Islet precursor cell (in vitro differentiated cells): ENCODE results near the gene PLEKHA8.
A peak's percentile ranks its signal among the peaks of the same experiment; 100 is the strongest.
"Not testable (repeated sequence)": the region's sequence is repeated elsewhere in the genome, so short reads cannot be mapped to it uniquely, and the experiment has no call there.

Source experiments
- DNase-seq: peaks from one replicate; pipeline ENCODE4 v3.0.0-alpha.2; 2018

The PLEKHA8 gene

GRCh38 chr7:30026229-30027064, 1.8 kb upstream of the PLEKHA8 start, which contains the start of gene FKBP14:
Gene FKBP14 (minus strand): TSS chr7:30026702. CDS start chr7:30026508, 194 bp downstream.
- peak; percentile 99 for DNase-seq

- DNase-seq = no peak
These were observed 1.2 kb upstream of the PLEKHA8 start for GRCh38 chr7:30027065-30027456.

- no peak for DNase-seq
These were observed 434 bp upstream of the PLEKHA8 start for GRCh38 chr7:30027740-30028215.

GRCh38 chr7:30028749-30029635, 780 bp downstream of the PLEKHA8 start:
- peak; percentile 88 for DNase-seq

GRCh38 chr7:30029696-30030095, 1.5 kb downstream of the PLEKHA8 start:
- DNase-seq = no peak

GRCh38 chr7:30032310-30033125, 4.3 kb downstream of the PLEKHA8 start:
- no peak for DNase-seq

- no peak for DNase-seq
These were observed 6.3 kb downstream of the PLEKHA8 start for GRCh38 chr7:30034501-30034900.

- no peak for DNase-seq
These were observed 8.0 kb downstream of the PLEKHA8 start for GRCh38 chr7:30036220-30036619.

- DNase-seq = no peak
These were observed 10.2 kb downstream of the PLEKHA8 start for GRCh38 chr7:30038196-30038980.

GRCh38 chr7:30040938-30041337, 12.7 kb downstream of the PLEKHA8 start:
- DNase-seq = no peak

- DNase-seq = no peak
These were observed 13.5 kb downstream of the PLEKHA8 start for GRCh38 chr7:30041526-30042269.

GRCh38 chr7:30046127-30046770, 18.0 kb downstream of the PLEKHA8 start:
- no peak for DNase-seq

- DNase-seq = no peak
These were observed 18.9 kb downstream of the PLEKHA8 start for GRCh38 chr7:30047124-30047523.

GRCh38 chr7:30048582-30048981, 20.4 kb downstream of the PLEKHA8 start:
- no peak for DNase-seq

GRCh38 chr7:30049173-30049572, 21.0 kb downstream of the PLEKHA8 start:
- DNase-seq = no peak

- DNase-seq = no peak
These were observed 24.9 kb downstream of the PLEKHA8 start for GRCh38 chr7:30053068-30053467.

- DNase-seq = no peak
These were observed 29.5 kb downstream of the PLEKHA8 start for GRCh38 chr7:30057741-30058140.

GRCh38 chr7:30061786-30062185, 33.6 kb downstream of the PLEKHA8 start:
- DNase-seq = not testable (repeated sequence)

- DNase-seq = no peak
These were observed 34.4 kb downstream of the PLEKHA8 start for GRCh38 chr7:30062587-30062986.

- no peak for DNase-seq
These were observed 37.5 kb downstream of the PLEKHA8 start for GRCh38 chr7:30065746-30066145.

GRCh38 chr7:30066687-30067086, 38.5 kb downstream of the PLEKHA8 start:
- DNase-seq = no peak
